Natural killer cell (primary cell): ENCODE measurements around the gene LRRC57. TPM values are rescaled to one million over a fixed set of nuclear protein-coding genes. Genes with fewer than 3 reads are reported as not detected.

Source experiments
- ATAC-seq, 3 donors: fragments of 150-1000 bp in 2 of 3; fragments of 200-7000 bp in 1 of 3; cut with Tn5 transposase; 1 replicate in 1 of 3; 2 replicates in 2 of 3; pipeline ENCODE4 v1.10.0; 2021; ENCODE audit warnings: mild to moderate bottlenecking in 2 of 3, moderate library complexity in 2 of 3
- DNase-seq, 2 donors: peaks; one replicate each; pipeline versions ENCODE4 v3.0.0 to v3.0.0-alpha.2; 2013 to 2021; ENCODE audit warnings: mixed read lengths in 1 of 2
- H3K27ac ChIP-seq: one replicate; pipeline ENCODE4 v1.5.1; 2013; ENCODE audit warnings: mild to moderate bottlenecking, low read length
- H3K27me3 ChIP-seq: one replicate; pipeline ENCODE4 v1.6.1; 2013; ENCODE audit warnings: low read length; ENCODE audit not compliant: control insufficient read depth, insufficient read depth
- H3K36me3 ChIP-seq: one replicate; pipeline ENCODE4 v1.6.1; 2013; ENCODE audit warnings: low read length; ENCODE audit not compliant: control insufficient read depth, insufficient read depth
- H3K4me1 ChIP-seq: one replicate; pipeline ENCODE4 v1.6.1; 2013; ENCODE audit warnings: low read length; ENCODE audit not compliant: control insufficient read depth, insufficient read depth
- H3K4me3 ChIP-seq: one replicate; pipeline ENCODE4 v1.5.1; 2013; ENCODE audit warnings: low read length
- H3K9me3 ChIP-seq: one replicate; pipeline ENCODE4 v1.6.1; 2013; ENCODE audit warnings: low read length; ENCODE audit not compliant: control insufficient read depth, insufficient read depth
- H3K27ac Mint-ChIP-seq, 2 donors: one replicate each; pipeline ENCODE4 v1.8.0; 2022; ENCODE audit warnings: mild to moderate bottlenecking in 2 of 2, mixed read lengths in 2 of 2, moderate library complexity in 1 of 2
- H3K27me3 Mint-ChIP-seq, 2 donors: one replicate each; pipeline ENCODE4 v1.8.0; 2022; ENCODE audit warnings: low read depth in 2 of 2, mixed read lengths in 2 of 2
- H3K36me3 Mint-ChIP-seq: one replicate; pipeline ENCODE4 v1.8.0; 2022; ENCODE audit warnings: mixed read lengths
- H3K4me1 Mint-ChIP-seq, 2 donors: one replicate each; pipeline ENCODE4 v1.8.0; 2022; ENCODE audit warnings: mixed read lengths in 2 of 2
- H3K4me3 Mint-ChIP-seq: one replicate; pipeline ENCODE4 v1.8.0; 2022; ENCODE audit warnings: mild to moderate bottlenecking, moderate library complexity, mixed read lengths
- H3K9me3 Mint-ChIP-seq, 2 donors: one replicate each; pipeline ENCODE4 v1.8.0; 2022; ENCODE audit warnings: mixed read lengths in 2 of 2
- WGBS: methylation state at CpG from one replicate; pipeline ENCODE4 v1.1.7; 2013; ENCODE audit warnings: missing lambda C conversion rate; ENCODE audit not compliant: insufficient coverage; 5-methylcytosine and 5-hydroxymethylcytosine counted together
- intact Hi-C: fragments of 100-400 bp; cut with micrococcal nuclease; formaldehyde crosslinking; loops from one replicate; pipeline ENCODE4 v1.14.2; 2022
- total RNA-seq, 4 donors: library from RNA; stranded (reverse); fragments of 120-200 nt in 1 of 4; gene quantifications; one replicate each; pipeline versions ENCODE4 v1.2.3 to v1.2.4, GENCODE V29; 2013 to 2022
- TF ChIP-seq, protein P1 (sequence below): fragments of 200-600 bp; IDR thresholded peaks from one replicate; pipeline ENCODE4 v1.8.0; 2022; ENCODE audit warnings: antibody characterized with exemption

LRRC57 gene
- total RNA-seq, 3 donors from 2014 or later (not counting 1 experiment from before 2014, with no cell fraction given), result 29.4 to 43.9 (median 29.4) TPM

DNA sequence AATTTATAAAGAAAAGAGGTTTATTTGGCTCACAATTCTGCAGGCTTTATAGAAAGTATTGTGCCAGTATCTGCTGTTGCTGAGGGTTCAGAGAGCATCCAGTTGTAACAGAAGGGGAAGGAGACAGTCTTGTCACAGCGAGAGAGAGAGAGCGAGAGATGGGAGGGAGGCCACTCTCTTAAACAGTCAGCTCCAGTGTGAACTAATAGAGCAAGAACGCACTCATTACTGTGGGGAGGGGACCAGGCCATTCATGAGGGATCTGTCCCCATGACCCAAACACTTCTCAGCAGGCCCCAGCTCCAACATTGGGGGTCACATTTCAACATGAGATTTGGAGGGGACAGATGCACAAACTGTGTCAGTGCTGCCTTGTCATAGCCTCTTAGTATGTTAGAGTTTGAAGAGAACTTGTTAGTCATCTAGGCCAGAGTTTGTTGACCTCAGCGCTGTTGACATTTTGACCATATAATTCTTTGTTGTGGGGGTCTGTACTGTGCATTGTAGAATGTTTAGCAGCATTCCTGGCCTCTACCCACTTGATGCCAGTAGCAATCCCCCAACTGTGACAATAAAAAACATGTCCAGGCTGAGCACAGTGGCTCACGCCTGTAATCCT is 42.1 kb upstream of the LRRC57 start:
- ATAC-seq, result no peak
- Mint-ChIP-seq H3K27ac (no peak overlapping the region), H3K4me3 (no peak overlapping the region), H3K4me1 (peaks cover 0 to 3% of the 10 kb centered on the region in 2 donors), H3K36me3 (no peaks in the 10 kb centered on the region), H3K27me3 (no peaks in the 10 kb centered on the region), H3K9me3 (no peaks in the 10 kb centered on the region)
- Histone ChIP-seq H3K9me3 (no peaks in the 10 kb centered on the region), H3K27me3 (no peaks in the 10 kb centered on the region), H3K27ac (no peak overlapping the region), H3K4me3 (no peak overlapping the region), H3K4me1 (no peaks in the 10 kb centered on the region), H3K36me3 (peaks cover 6% of the 10 kb centered on the region)
- TF ChIP-seq, protein P1, sequence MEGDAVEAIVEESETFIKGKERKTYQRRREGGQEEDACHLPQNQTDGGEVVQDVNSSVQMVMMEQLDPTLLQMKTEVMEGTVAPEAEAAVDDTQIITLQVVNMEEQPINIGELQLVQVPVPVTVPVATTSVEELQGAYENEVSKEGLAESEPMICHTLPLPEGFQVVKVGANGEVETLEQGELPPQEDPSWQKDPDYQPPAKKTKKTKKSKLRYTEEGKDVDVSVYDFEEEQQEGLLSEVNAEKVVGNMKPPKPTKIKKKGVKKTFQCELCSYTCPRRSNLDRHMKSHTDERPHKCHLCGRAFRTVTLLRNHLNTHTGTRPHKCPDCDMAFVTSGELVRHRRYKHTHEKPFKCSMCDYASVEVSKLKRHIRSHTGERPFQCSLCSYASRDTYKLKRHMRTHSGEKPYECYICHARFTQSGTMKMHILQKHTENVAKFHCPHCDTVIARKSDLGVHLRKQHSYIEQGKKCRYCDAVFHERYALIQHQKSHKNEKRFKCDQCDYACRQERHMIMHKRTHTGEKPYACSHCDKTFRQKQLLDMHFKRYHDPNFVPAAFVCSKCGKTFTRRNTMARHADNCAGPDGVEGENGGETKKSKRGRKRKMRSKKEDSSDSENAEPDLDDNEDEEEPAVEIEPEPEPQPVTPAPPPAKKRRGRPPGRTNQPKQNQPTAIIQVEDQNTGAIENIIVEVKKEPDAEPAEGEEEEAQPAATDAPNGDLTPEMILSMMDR, result no peak
- WGBS, result 98% methylated on average over 4 of the region's 5 CpGs
- intact Hi-C loops, result no loop called here
- no peak for DNase-seq

DNA sequence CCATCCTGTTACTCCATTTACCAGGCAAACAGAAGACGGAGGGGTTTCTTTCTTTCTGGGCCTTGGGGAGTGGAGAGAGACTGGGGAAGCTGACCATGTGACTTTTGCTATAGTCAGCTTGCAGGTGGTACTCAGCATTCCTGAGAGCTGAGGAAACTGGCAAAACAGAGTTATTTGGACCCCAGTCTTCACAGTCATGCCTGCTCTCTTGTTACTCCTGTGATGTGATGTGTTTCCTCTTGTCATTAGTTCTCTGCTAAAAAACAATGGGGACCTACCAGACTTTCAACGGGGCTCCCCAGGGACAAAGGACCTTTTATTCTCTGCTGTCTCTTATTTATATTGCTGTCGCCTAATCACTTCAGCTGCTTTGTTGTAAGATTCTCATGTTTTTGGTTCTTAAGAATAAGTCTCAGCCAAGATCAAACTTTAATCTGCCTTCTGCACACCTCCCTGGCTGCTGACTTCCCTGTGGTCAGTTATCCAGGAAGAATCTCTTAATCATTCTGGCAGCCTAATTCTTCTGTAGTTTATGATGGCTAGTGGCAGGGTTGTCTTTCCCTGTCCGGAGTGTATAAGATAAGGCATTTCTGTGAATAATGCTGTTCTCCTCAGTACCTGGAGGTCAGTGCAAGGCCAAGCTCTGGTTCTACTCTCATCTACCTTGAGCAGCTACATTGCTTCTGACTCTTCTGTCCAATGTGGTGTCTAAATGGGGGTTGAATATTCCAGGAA is 35.6 kb upstream of the LRRC57 start:
- intact Hi-C loops, result no loop called here

DNA sequence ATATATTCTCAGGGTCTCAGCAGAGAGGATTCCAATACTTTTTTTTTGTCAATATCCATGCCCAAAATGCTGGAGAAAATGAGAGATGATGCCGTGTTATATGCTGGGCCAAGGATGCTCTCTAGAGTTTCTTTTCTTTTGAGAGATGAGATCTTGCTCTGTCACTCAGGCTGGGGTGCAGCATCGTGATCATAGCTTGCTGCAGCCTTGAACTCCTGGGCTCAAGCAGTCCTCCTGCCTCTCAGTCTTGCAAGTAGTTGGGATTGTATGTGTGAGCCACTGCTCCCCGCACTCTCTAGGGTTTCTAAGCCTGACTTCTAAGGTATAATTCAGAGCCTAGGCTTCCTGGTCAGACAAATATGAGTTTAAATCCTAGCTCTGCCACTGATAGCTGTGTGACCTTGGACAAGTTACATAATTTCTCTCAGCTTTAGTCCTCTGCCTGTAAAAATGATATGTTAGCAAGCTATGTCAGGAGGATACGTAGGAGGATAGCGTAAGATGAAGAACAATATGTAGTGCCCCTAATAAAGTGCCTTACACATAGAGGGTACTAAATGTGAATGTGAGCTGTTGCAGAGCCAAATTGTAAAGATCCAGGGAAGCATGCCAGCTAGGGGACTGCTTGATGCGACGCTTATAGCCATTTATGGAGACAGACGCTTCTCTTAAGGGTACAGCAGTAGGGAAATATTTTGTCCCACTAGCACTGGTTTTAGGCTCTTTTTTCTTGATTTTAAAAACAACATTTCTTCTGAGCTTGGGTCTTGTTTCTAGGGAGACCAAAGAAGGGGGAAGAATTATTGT is 34.2 kb upstream of the LRRC57 start:
- H3K27ac Mint-ChIP-seq, result peak overlapping the region; percentile 25 to 65
- H3K9me3 ChIP-seq, result no peaks in the 10 kb centered on the region
- no peaks in the 10 kb centered on the region for H3K9me3 Mint-ChIP-seq
- no peaks in the 10 kb centered on the region for H3K27me3 ChIP-seq
- ATAC-seq (no peak), DNase-seq (no peak)
- H3K4me3 ChIP-seq, result no peak overlapping the region
- H3K27ac ChIP-seq, result no peak overlapping the region
- 95% methylated on average over 8 of the region's 8 CpGs for WGBS
- H3K4me1 ChIP-seq, result peaks cover 11% of the 10 kb centered on the region
- H3K36me3 ChIP-seq, result peaks cover 2% of the 10 kb centered on the region
- peaks cover 27 to 28% of the 10 kb centered on the region in 2 donors for H3K4me1 Mint-ChIP-seq
- no peaks in the 10 kb centered on the region for H3K27me3 Mint-ChIP-seq
- intact Hi-C loops, result no loop called here
- peak overlapping the region; percentile 15 for H3K4me3 Mint-ChIP-seq
- TF ChIP-seq, protein P1, result no peak
- no peaks in the 10 kb centered on the region for H3K36me3 Mint-ChIP-seq

More for the DNA sequence above, 35.6 kb upstream of the LRRC57 start:
- Histone ChIP-seq H3K4me3 (no peak overlapping the region), H3K4me1 (peaks cover 11% of the 10 kb centered on the region), H3K36me3 (peaks cover 6% of the 10 kb centered on the region), H3K27me3 (no peaks in the 10 kb centered on the region), H3K9me3 (no peaks in the 10 kb centered on the region), H3K27ac (no peak overlapping the region)
- no peak for DNase-seq
- ATAC-seq, result no peak
- no peak overlapping the region for H3K27ac Mint-ChIP-seq
- no peak overlapping the region for H3K4me3 Mint-ChIP-seq
- WGBS, result 64% methylated on average over 4 of the region's 4 CpGs
- H3K9me3 Mint-ChIP-seq, result no peaks in the 10 kb centered on the region
- TF ChIP-seq, protein P1, result no peak
- H3K36me3 Mint-ChIP-seq, result no peaks in the 10 kb centered on the region
- peaks cover 26 to 28% of the 10 kb centered on the region in 2 donors for H3K4me1 Mint-ChIP-seq
- no peaks in the 10 kb centered on the region for H3K27me3 Mint-ChIP-seq
